Hippocampal formation (tissue), 2 donors: ENCODE measurements around the gene UNC93B1.
"Not testable (repeated sequence)": the region's sequence is repeated elsewhere in the genome, so short reads cannot be mapped to it uniquely, and the experiment has no call there.

Experiments
- DNase-seq, 2 donors: peaks; one replicate each; lab custom pipeline; 2025; lab: John Stamatoyannopoulos, UW

The UNC93B1 gene

DNA sequence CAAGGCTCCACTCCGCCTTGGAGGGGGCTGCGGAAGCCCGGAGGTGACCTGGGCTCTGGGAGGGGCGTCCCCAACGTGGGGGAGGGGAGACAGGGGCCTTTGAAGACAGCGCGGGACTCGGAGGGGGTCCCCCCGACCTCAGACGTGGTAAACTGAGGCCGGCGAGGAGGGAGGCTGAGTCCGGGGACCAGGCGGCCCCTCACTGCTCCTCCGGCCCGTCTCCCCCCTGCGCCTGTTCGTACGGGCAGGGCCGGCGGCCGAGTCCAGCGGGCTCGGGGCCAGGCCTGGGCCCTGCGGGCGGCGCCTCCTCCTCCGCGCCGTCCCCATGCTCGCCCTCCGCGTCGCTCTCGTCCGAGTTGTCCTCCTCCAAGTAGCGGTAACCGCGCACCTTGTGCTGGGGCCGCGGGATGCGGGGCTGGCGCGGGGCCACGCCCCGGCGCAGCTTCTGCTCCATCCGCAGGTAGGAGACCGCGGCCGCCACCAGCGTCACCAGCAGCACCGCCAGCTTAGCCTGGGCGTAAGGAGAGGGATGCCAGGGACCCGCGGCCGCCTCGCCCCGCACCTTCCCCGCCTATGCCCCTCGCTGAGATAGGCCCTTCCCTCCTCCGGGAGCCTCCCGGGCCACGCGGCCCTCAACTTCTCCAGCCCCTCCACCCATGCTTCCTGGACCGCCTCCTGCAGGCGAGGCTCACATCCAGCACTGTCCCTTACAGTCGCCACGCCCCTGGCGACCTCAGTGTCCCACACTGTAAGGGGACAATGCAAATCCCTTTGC is 12.4 kb downstream of the UNC93B1 start:
- not testable (repeated sequence) for DNase-seq

DNA sequence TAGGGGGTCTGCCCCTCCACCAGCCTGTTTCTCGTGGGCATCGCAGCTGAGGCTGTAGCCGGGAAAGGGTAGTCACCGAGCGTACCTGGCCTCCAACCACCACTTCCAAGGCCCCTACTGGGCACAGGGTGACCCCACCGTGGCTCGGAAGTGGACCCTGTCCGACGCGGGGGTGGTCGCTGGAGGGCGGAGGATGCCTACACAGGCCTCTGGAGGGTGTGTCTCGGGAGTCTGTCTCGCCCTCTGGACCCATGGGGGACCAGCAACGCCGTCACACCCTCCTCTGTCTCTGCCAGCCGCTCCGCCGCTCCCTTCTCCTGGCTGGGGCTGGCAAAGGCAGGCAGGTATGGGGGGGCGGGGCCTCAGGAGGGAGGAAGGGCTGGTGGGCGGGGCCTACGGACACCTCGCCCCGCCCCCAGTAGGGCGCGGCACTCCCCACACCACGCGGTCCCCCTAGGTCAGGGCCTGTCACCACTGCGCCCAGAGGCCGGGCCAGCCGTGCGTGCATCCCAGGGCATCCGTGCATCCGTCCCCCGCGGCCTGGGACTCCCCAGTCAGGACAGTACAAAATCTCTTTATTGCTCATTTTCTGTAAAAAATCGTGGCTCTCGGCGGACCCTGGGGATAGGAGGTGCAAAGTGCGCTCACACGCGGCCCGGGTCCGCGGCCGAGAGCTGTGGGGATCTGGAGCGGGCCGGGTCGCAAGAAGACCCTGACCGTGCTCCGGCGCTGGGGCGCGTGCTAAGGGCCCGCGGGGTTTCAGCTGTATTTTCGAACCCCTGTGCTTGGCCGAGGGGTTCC is 13.2 kb downstream of the UNC93B1 start:
- not testable (repeated sequence) for DNase-seq

DNA sequence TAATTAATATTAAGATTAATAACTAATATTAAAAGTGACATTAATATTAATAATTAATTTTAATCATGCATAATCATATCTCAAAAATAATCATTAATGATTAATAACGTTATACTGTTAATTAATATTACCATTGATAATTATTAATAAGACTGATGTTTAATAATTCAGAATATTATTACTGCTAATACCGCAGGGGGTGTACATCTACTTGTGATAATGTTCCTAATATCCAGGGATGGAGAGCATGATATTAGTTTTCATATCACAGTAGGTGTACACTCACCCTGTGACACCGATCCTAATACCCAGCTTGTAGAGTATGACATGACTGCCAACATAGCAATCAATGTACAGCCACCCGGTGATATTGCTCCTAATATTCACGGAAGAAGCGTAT is 18.6 kb downstream of the UNC93B1 start:
- not testable (repeated sequence) for DNase-seq

DNA sequence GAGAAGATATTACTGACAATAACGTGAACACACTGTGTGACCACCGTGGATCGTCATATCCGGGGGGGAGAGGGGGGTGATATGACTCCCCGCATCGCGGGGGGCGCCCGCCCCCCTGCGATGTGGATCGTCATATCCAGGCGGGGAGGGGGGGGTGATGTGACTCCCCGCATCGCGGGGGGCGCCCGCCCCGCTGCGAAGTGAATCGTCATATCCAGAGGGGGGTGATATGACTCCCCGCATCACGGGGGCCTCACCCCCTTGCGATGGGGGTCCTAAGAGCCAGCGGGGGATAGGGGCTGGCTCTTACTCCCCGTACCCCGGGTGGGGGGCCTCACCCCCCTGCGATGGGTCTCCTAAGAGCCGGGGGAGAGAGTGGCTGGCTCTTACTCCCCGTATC is 19.9 kb downstream of the UNC93B1 start:
- no peak for DNase-seq

DNA sequence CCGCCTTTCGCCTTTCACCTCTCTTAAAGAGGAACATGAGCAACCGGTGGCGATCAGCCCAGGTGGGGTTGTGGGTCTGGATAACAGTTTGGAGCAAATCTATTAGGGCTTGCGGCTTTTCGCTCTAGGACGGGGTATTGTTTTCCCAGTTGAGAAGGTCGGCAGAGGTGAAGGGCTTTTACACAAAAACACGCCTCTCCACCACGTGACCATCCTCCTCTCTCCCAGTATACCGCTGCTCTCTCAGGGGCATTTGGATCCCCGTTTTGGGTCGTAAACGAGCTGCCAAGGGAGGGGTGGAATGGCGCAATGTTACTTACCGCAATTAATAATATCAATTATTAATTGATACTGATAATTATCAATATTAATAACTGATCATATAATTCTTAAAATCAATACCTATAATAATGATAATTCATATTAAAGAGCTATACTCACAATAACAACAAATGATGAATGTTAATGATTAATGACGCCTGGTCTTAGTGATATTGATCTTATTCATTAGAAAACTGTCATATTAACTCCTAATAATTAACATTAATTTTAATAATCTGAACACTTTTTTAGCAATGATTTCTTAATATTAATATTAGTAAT is 21.5 kb downstream of the UNC93B1 start:
- not testable (repeated sequence) for DNase-seq

DNA sequence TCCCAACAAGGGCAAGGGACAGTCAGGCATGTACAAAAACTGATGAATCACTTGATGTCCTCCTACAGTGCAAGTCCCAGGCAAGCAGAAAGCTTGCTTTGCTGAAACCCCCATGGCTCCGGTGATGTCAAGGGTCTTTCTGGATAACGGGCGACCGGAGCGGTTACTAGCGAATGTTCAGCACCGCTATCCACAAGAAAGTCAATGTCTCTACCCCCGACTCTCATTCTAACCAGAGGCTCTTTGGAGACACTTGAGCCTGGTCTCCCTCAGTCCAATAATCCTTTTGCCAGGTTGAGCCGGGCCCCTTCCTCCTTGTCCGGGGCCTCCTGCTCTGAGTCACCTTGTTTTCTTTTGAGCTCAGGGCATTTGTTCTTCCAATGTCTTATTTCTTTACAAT is 22.7 kb downstream of the UNC93B1 start:
- not testable (repeated sequence) for DNase-seq

DNA sequence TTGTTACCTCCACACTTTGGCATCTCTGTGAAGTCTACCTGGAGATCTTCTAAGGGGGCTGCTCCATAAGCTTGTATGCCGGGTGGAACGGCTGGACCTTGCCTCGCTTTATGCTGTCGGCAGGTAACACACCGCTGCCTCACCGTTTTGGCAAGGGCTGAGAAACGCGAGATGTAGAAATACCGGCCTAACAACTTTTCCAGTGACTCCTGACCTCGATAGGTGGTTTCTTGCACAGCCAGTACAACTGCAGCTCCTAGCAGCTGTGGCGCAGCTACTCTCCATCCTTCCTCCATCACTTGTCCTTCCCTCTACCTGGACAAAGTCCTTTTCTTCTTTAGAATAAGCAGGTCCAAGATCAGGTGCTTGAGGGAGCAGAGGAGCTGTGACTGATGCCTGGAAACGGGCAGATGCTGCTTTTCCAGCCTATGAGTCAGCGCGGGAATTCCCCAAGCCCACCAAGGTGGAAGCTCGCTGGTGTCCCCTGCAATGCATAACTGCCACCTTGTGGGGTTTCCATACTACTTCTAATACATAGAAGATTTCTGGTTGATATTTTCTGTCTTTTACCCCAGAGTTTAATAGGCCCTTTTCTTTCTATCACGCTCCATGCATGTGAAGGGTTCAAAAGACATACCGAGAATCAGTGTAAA is 25.0 kb downstream of the UNC93B1 start:
- not testable (repeated sequence) for DNase-seq

DNA sequence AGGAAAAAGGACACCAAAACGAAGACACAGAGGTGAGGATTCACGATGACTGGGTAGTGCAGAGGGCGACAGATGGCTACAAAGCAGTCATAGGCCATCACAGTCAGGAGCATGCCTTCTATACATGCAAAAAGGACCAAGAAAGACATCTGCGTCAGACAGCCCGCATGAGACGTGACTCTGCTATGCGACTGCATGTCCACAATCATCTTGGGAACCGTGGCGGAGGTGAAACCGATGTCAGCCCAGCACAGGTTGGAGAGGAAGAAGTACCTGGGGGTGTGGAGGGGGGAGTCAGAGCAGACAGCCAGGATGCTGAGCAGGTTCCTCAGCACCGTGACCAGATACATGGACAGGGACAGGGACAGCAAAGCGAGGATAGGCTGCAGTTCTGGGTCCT is 29.2 kb downstream of the UNC93B1 start:
- not testable (repeated sequence) for DNase-seq

DNA sequence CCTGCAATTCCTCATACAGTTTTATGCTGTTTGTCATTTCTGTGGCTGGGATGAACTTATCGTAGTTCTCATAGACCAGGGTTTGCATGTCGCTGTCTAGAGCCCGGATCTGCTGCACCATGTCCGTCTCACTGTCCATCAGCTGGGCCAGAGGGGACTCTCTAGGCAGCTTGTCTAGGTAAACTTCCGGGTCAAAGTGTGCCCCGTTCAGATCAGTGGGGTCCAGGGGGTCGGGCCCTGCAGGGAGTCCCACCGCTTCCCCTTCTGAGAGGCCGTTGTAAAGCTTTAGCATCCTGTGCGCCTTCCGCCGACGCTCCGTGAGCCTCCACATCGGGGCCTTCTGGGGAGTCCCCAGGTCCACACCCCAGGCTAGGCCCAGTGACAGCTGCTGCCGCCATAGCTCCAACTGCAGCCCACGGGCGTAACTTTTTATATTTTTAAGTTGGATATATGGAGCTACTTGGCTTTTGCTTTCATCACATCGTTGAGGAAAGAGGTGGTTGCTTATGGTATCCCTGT is 38.0 kb downstream of the UNC93B1 start:
- not testable (repeated sequence) for DNase-seq

DNA sequence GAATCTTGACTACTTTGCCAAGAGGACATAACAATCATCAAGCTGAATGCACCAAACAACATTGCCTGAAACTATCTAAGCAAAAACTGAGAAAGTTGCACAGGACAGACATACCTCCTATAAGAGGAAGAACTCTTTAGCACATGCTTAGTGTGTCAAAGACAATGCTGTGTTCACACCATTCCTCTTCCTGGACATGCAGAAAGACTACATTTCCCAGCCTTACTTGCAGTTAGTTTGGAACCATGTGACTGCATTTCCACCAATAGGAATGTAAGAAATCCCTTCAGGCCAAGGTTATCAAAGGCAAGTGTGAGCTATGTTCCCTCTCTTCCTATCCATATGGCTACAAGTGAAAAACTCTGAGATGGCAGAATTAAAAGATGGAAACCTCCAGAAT is 39.2 kb downstream of the UNC93B1 start:
- not testable (repeated sequence) for DNase-seq

DNA sequence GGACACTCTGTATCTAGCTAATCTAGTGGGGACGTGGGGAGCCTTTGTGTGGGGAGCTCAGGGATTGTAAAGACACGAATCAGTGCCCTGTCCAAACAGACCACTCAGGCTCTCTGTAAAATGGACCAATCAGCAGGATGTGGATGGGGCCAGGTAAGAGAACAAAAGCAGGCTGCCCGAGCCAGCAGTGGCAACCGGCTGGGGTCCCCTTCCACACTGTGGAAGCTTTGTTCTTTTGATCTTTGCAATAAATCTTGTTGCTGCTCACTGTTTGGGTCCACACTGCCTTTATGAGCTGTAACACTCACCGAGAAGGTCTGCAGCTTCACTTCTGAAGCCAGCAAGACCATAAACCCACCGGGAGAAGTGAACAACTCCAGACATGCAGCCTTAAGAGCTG is 40.0 kb downstream of the UNC93B1 start:
- not testable (repeated sequence) for DNase-seq

DNA sequence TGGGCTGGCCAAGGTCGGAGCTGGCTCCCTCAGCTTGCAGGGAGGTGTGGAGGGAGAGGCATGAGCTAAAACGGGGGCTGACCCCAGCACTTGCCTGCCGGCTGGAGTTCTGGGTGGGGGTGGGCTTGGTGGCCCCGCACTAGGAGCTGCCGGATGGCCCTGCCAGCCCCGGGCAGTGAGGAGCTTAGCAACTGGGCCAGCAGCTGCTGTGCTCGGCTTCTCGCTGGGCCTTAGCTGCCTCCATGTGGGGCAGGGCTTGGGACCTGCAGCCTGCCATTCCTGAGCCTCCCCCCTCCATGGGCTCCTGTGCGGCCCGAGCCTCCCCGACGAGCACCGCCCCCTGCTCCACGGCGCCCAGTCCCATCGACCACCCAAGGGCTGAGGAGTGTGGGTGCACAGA is 40.7 kb downstream of the UNC93B1 start:
- not testable (repeated sequence) for DNase-seq

DNA sequence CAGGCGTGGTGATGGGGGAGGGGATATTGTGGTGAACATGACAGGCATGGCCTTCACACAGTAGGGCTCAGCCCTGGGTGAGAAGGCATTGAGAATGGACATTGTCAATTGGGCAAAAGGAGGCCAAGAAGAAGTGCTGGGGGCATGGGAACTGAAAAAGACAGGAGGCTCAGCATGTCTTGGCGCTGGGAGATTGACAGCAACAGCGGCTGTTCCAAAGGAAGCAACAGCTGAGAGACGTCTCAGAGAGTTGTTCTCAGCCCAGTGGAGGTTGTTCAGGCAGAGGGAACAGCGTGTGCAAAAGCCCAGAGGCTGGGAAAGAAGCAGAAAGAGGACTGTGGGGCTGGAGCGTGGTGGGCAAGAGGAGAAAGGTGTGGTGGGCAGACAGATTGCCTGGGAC is 47.7 kb downstream of the UNC93B1 start:
- DNase-seq: not testable (repeated sequence)

DNA sequence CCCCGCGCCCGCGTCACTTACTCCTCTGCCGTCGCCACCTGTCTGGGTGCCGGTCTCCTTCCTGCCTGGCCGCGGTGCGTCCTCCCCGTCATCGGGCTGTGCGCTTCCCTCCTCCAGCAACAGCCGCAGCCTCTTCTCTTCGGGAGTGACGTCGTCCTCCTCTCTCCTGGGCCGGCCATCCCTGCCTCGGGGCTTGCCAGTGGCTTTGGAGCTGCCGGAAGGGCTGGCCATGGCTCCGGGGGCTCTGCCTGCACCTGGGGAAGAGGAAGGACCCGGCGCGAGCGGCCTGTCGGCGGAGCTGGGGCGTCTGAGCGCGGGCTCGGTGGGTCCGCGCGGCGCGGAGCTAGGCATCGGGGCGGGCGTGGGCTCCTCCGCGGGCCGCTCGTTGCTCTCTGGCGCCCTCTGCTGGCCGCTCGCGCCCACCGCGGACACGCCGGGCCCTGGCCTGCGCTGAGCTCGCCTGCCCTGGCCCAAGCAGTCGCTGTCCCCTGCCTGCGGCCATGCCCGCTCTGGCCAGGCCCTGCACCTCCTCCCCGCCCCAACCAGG is 48.4 kb downstream of the UNC93B1 start:
- peak; percentile 2 to 12 for DNase-seq

DNA sequence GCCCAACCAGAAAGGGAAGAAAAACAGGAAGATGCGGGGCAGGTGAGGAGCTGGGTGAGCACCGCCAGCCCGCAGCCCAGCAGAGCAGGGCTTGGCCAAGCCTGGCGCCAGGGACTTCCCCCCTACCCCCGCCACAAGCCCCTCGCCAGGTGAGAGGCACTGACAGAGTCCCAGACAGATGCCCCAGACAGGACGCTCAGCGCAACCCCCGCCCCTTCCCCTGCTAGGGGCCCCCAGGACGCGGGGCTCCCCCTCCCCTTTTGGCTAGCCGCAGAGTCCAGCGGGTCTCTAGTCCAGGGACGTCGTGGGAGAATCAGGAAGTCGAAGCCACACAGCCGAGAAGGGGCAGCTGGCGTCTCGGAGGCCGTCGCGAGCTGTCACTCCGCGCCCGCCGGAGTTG is 48.9 kb downstream of the UNC93B1 start:
- DNase-seq: not testable (repeated sequence)

DNA sequence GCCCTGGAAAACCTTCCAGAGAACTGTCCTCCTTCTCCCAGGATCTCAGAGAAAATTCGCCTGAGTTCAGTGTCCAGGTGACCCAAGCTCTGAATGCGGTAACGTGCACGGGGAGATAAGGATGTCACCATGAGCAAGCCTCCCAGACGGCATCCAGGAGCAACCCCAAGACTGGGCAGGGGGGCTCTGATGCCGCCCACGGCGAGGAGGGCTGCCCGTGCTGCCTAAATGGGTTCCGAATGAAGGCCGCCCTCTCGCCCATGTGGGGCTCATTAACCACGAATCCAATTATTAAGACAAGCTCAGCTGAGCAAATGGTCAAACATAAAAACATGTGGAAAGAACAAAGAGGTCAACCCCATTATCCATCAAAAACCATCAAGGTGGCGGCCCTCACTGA is 49.6 kb downstream of the UNC93B1 start:
- not testable (repeated sequence) for DNase-seq

DNA sequence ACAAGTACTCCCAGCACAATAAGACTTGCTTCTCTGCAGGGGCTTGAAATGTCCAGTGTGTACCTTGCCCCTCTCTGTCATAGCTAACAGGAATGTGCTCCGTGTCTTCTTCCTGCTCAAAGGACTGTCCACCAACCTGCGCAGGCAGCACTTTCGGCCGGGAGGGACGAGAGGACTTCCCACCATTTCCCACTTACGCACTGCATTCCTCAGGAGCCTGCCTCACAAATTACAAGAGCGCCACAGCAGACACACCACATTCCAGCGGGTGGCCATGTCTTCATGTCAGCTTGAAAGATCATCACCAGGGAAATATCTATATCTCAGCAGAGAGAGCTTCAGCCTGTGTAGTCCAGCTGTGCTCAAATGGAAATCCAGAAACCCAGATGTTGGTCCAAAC is 53.2 kb downstream of the UNC93B1 start:
- DNase-seq: not testable (repeated sequence)

DNA sequence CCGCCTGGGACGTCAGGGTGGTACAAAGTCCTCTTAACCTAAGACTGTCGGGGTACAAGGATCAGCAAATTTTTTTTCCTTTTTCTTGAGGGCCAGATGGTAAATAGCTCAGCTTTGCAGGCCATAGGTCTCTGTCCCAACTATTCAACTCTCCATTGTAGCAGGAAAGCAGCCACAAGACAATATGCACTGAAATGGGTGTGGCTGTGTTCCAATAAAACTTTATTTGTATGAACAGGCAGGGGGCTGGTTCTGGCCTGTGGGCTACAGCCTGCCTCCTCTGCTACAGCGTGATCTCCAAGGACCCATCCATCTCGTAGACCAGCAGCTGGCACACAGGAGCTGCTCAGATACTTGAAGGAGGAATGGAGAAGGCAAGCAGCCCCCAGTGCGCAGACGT is 56.1 kb downstream of the UNC93B1 start:
- not testable (repeated sequence) for DNase-seq

DNA sequence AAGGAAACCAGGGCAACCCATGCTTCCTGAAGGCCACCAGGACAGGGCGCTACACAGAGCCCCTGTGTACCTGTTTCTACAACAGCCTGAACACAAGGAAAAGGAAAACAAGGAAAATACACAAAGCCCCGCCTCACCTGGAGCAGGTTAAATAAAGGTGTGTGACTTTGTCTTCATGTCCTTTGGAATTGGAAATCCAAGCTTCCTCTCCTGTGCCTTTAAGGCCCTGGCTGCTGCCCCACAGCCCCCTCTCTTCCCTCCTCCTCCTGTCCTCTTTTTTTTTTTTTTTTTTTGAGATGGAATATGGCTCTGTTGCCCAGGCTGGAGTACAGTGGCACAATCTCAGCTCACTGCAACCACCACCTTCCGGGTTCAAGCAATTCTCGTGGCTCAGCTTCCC is 57.5 kb downstream of the UNC93B1 start:
- not testable (repeated sequence) for DNase-seq

DNA sequence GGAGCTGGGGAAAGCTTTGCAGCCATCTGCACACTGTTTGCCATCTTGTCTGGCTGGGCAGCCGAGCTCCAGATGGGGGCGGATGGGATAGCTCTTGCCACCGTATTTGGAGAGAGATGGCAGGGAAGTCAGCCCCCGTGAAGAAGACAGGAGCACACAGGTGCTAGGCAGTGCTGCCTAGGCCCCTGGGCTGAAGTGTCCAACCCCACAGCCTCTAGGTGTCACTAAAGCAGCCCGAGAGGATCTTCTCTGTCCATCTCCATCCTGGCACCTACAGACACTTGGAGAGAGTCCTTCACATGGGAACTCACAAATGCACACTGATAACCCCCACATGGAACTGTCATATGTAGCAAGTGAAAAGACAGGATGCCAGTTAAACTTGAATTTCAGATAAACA is 60.5 kb downstream of the UNC93B1 start:
- not testable (repeated sequence) for DNase-seq
